Heart left ventricle (tissue), 13 donors: ENCODE measurements around the gene ORM1.

Experiments
- POLR2A ChIP-seq, 2 donors: fragments of 450-650 bp; IDR thresholded peaks; one replicate each; pipeline ENCODE4 v1.6.1; 2017; ENCODE audit warnings: antibody characterized with exemption in 2 of 2, mild to moderate bottlenecking in 2 of 2, moderate library complexity in 2 of 2
- TF ChIP-seq, protein P1 (sequence below), 12 donors: fragments of 200-600 bp; sonication (generic) in 4 of 12; IDR thresholded peaks; one replicate each; pipeline versions ENCODE4 v1.5.0 to v1.8.0; 2018 to 2022; ENCODE audit warnings: antibody characterized with exemption in 12 of 12, mild to moderate bottlenecking in 5 of 12
- donor health status: ischemic (EF 13 %, LVEDD 7.1; RV severe dilation, severe dysfunction).
- donor health status: DM: no; HTN: yes; CAD: no.
- donor health status: DM: no; HTN: no; CAD: no.
- donor health status: ischemic (EF 25% LVEDD 6.9; RV normal size, moderate dysfunction).
- donor health status: ischemic (EF 25% LVEDD 5.7; RV mildly dilated, moderate dysfunction).
- donor health status: ischemic (EF 35%, LVEDD 5.7; RV mildly dilated, moderate dysfunction).
- donor health status: nonischemic (EF 11% LVEDD 7.7; RV severe dilation, severe dysfunction).
- donor health status: DM: yes; HTN: yes; CAD: no.
- donor health status: PGD.
- donor health status: ischemic (EF 29% LVEDD 5.4; RV normal size, mild dysfunction).
- donor health status: nonischemic (EF 23%, LVEDD 6.1; RV moderate dilation, normal function).

DNA sequence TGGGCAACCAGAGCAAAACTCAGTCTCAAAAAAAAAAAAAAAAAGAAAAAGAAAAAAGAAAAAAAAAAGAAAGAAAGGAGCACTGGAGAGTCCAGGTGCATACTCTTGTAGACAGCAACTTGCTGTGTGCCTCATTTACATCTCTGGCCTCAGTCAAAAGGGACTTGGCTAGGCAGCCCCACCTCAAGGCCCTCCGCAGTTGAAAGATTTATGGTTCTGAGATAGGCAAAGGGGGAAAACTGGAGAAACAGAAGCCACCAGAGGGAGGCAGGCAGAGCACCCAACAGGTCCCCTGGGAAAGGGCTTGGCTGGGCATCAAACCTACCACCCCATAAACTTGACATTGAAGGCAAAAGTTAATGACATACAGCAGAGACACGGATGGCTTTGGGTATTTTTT is 12.8 kb downstream of the ORM1 start:
- TF ChIP-seq, protein P1, sequence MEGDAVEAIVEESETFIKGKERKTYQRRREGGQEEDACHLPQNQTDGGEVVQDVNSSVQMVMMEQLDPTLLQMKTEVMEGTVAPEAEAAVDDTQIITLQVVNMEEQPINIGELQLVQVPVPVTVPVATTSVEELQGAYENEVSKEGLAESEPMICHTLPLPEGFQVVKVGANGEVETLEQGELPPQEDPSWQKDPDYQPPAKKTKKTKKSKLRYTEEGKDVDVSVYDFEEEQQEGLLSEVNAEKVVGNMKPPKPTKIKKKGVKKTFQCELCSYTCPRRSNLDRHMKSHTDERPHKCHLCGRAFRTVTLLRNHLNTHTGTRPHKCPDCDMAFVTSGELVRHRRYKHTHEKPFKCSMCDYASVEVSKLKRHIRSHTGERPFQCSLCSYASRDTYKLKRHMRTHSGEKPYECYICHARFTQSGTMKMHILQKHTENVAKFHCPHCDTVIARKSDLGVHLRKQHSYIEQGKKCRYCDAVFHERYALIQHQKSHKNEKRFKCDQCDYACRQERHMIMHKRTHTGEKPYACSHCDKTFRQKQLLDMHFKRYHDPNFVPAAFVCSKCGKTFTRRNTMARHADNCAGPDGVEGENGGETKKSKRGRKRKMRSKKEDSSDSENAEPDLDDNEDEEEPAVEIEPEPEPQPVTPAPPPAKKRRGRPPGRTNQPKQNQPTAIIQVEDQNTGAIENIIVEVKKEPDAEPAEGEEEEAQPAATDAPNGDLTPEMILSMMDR (IDR thresholded peaks at IDR 0.05), result no peak
- no peak for TF ChIP-seq POLR2A (IDR thresholded peaks at IDR 0.05)
